Measurements from ENCODE around the gene CLEC5A.

- TF ChIP-seq CTCF (IDR thresholded peaks at IDR 0.05) (no peak), POLR2A (IDR thresholded peaks at IDR 0.05) (no peak)
Measured at GRCh38 chr7:141949911-141950310, 3.1 kb upstream of the CLEC5A start.

Measured in lower leg skin (tissue), 3 donors.